Hepatocyte (in vitro differentiated cells): ENCODE measurements around the gene BTK. TPM values are rescaled to one million over a fixed set of nuclear protein-coding genes. Genes with fewer than 3 reads are reported as not detected.

ENCODE experiments used
- DNase-seq: peaks from one replicate; pipeline ENCODE4 v3.0.0-alpha.2; 2016; ENCODE audit warnings: low spot score
- H2AFZ ChIP-seq: fragments of 200-600 bp; sonication (generic); 2 replicates; pipeline ENCODE4 v1.6.0; 2016; ENCODE audit warnings: antibody characterized with exemption, mild to moderate bottlenecking
- H3K27ac ChIP-seq: fragments of 200-600 bp; sonication (generic); 2 replicates; pipeline ENCODE4 v1.5.1; 2016; ENCODE audit warnings: mild to moderate bottlenecking
- H3K27me3 ChIP-seq: fragments of 200-600 bp; sonication (generic); 2 replicates; pipeline ENCODE4 v1.6.1; 2016
- H3K36me3 ChIP-seq: fragments of 200-600 bp; sonication (generic); replicated peaks from 2 replicates; pipeline ENCODE4 v1.5.1; 2016; ENCODE audit warnings: low read depth; ENCODE audit not compliant: insufficient read depth
- H3K4me1 ChIP-seq: fragments of 200-600 bp; sonication (generic); 2 replicates; pipeline ENCODE4 v1.5.1; 2016; ENCODE audit warnings: mild to moderate bottlenecking, moderate library complexity; ENCODE audit not compliant: insufficient read depth
- H3K4me2 ChIP-seq: fragments of 200-600 bp; sonication (generic); 2 replicates; pipeline ENCODE4 v1.6.0; 2016
- H3K4me3 ChIP-seq: fragments of 200-600 bp; sonication (generic); 2 replicates; pipeline ENCODE4 v1.5.1; 2016; ENCODE audit warnings: mild to moderate bottlenecking
- H3K79me2 ChIP-seq: fragments of 200-600 bp; sonication (generic); 2 replicates; pipeline ENCODE4 v1.6.0; 2017; ENCODE audit warnings: mild to moderate bottlenecking
- H3K9me2 ChIP-seq: fragments of 200-600 bp; sonication (generic); replicated peaks from 2 replicates; pipeline ENCODE4 v1.6.0; 2017; ENCODE audit warnings: mild to moderate bottlenecking; ENCODE audit not compliant: insufficient read depth
- H3K9me3 ChIP-seq: fragments of 200-600 bp; sonication (generic); 2 replicates; pipeline ENCODE4 v1.5.1; 2016; ENCODE audit warnings: low read depth, mild to moderate bottlenecking
- H4K20me1 ChIP-seq: fragments of 200-600 bp; sonication (generic); 2 replicates; pipeline ENCODE4 v1.6.0; 2016; ENCODE audit warnings: mild to moderate bottlenecking; ENCODE audit not compliant: insufficient read depth, poor library complexity, severe bottlenecking
- EZH2 ChIP-seq: fragments of 200-600 bp; sonication (generic); IDR thresholded peaks from 2 replicates; pipeline ENCODE4 v1.6.1; 2016; ENCODE audit warnings: antibody characterized with exemption, mild to moderate bottlenecking, borderline replicate concordance
- EZH2phosphoT487 ChIP-seq: fragments of 200-600 bp; sonication (generic); IDR thresholded peaks from one replicate; pipeline ENCODE4 v1.6.1; 2018; ENCODE audit warnings: antibody characterized with exemption, mild to moderate bottlenecking, low read depth, moderate library complexity; ENCODE audit not compliant: unreplicated experiment, severe bottlenecking
- WGBS: methylation state at CpG from one replicate; pipeline ENCODE4 v1.1.6; 2016; ENCODE audit warnings: low lambda C conversion rate; ENCODE audit errors: missing lambda C conversion rate; 5-methylcytosine and 5-hydroxymethylcytosine counted together
- polyA plus RNA-seq: library from polyadenylated mRNA; unstranded; fragments of >200 nt; fragmentation: Nextera tagmentation; extraction: Ambion mirVana; gene quantifications from 2 replicates; pipeline ENCODE4 v1.2.1, GENCODE V29; 2016
- total RNA-seq: library from RNA; depleted of rRNA; stranded (reverse); fragments of >200 nt; gene quantifications from 2 replicates; pipeline ENCODE4 v1.2.3, GENCODE V29; 2014
- TF ChIP-seq, protein P1 (sequence below): fragments of 200-600 bp; sonication (generic); IDR thresholded peaks from 2 replicates; pipeline ENCODE4 v1.5.1; 2016; ENCODE audit warnings: antibody characterized with exemption, mild to moderate bottlenecking; ENCODE audit not compliant: poor library complexity

The BTK gene
- total RNA-seq (0.70 and 0.96 TPM in 2 replicates), polyA plus RNA-seq (0.62 and 1.4 TPM in 2 replicates)

- TF ChIP-seq EZH2 (no peak), EZH2phosphoT487 (no peak)
- TF ChIP-seq, protein P1, sequence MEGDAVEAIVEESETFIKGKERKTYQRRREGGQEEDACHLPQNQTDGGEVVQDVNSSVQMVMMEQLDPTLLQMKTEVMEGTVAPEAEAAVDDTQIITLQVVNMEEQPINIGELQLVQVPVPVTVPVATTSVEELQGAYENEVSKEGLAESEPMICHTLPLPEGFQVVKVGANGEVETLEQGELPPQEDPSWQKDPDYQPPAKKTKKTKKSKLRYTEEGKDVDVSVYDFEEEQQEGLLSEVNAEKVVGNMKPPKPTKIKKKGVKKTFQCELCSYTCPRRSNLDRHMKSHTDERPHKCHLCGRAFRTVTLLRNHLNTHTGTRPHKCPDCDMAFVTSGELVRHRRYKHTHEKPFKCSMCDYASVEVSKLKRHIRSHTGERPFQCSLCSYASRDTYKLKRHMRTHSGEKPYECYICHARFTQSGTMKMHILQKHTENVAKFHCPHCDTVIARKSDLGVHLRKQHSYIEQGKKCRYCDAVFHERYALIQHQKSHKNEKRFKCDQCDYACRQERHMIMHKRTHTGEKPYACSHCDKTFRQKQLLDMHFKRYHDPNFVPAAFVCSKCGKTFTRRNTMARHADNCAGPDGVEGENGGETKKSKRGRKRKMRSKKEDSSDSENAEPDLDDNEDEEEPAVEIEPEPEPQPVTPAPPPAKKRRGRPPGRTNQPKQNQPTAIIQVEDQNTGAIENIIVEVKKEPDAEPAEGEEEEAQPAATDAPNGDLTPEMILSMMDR = no peak
- no peak within 1 kb of the TSS for H3K27ac ChIP-seq
- no peaks in the 10 kb centered on the region for H3K36me3 ChIP-seq
- H3K79me2 ChIP-seq = no peaks in the 10 kb centered on the region
- H3K4me2 ChIP-seq = no peak within 1 kb of the TSS
- H3K9me3 ChIP-seq = no peaks in the 10 kb centered on the region
- H2AFZ ChIP-seq = no peak within 1 kb of the TSS
- no peaks in the 10 kb centered on the region for H4K20me1 ChIP-seq
- H3K9me2 ChIP-seq = no peaks in the 10 kb centered on the region
- no peaks in the 10 kb centered on the region for H3K27me3 ChIP-seq
- DNase-seq = no peak
- 74% methylated on average over 9 of the region's 9 CpGs for WGBS
- no peak within 1 kb of the TSS for H3K4me3 ChIP-seq
- no peaks in the 10 kb centered on the region for H3K4me1 ChIP-seq
Measured at GRCh38 chrX:101385795-101386541, at the start of gene BTK. BTK (minus strand) TSS chrX:101386191; CDS start chrX:101375284, 10,907 bp downstream.

- WGBS = 84% methylated on average over 2 of the region's 2 CpGs
- TF ChIP-seq, protein P1 = no peak
- TF ChIP-seq EZH2phosphoT487 (no peak), EZH2 (no peak)
- Histone ChIP-seq H3K4me2 (no peak overlapping the region), H3K9me2 (no peaks in the 10 kb centered on the region), H3K4me3 (no peak overlapping the region), H3K36me3 (no peaks in the 10 kb centered on the region), H2AFZ (no peak overlapping the region), H4K20me1 (no peaks in the 10 kb centered on the region), H3K27ac (no peak overlapping the region), H3K4me1 (no peaks in the 10 kb centered on the region), H3K79me2 (no peaks in the 10 kb centered on the region), H3K27me3 (no peaks in the 10 kb centered on the region), H3K9me3 (no peaks in the 10 kb centered on the region)
- no peak for DNase-seq
Measured at GRCh38 chrX:101430457-101431078, 44.6 kb upstream of the BTK start.

DNA sequence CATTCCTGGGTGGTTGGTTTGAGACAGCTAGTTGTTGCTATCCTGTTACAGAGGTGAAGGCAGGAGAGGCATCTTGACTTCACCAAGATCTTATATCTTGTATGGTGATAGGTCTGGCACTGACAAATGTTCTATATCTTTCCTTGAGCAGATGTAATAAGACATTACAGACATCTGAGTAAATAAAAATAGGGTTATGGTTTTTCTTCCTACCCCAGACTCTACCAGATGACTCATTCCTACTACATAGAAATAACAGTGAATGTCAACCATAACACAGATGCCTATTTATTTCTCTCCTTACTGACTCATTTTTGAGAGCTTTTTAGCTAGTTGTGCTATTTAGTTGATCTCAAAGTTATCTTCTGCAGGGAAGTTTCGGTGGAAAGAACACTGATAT, 43.9 kb upstream of the BTK start:
- H2AFZ ChIP-seq = no peak overlapping the region
- no peaks in the 10 kb centered on the region for H3K79me2 ChIP-seq
- H3K27me3 ChIP-seq = no peaks in the 10 kb centered on the region
- TF ChIP-seq EZH2 = no peak
- TF ChIP-seq, protein P1 = no peak
- TF ChIP-seq EZH2phosphoT487 = no peak
- no peak for DNase-seq
- no peak overlapping the region for H3K27ac ChIP-seq
- no peaks in the 10 kb centered on the region for H4K20me1 ChIP-seq
- no peak overlapping the region for H3K4me2 ChIP-seq
- no peak overlapping the region for H3K4me3 ChIP-seq
- H3K36me3 ChIP-seq = no peaks in the 10 kb centered on the region
- H3K4me1 ChIP-seq = no peaks in the 10 kb centered on the region
- no peaks in the 10 kb centered on the region for H3K9me3 ChIP-seq
- H3K9me2 ChIP-seq = no peaks in the 10 kb centered on the region
- WGBS = 48% methylated on average over 1 of the region's 1 CpG
